PFSK-1 (cell line): ENCODE measurements around the gene RIPOR2.

Source experiments
- FOXP2 ChIP-seq: optimal IDR thresholded peaks from 2 replicates; pipeline ENCODE3; 2011; ENCODE audit warnings: borderline replicate concordance, control low read depth, inconsistent platforms; ENCODE audit not compliant: insufficient read depth; ENCODE audit errors: extremely low read length, extremely low read depth
- POLR2AphosphoS5 ChIP-seq: IDR thresholded peaks from 2 replicates; pipeline ENCODE4 v1.6.1; 2012; ENCODE audit warnings: low read depth, mild to moderate bottlenecking, control low read depth, low read length, moderate library complexity
- REST ChIP-seq, 2 experiments: IDR thresholded peaks; 2 replicates each; pipeline versions ENCODE4 v1.6.1 to v1.8.0; 2011 to 2012; ENCODE audit warnings: low read depth in 2 of 2, low read length in 2 of 2, control low read depth in 1 of 2, inconsistent platforms in 1 of 2, mild to moderate bottlenecking in 1 of 2, moderate library complexity in 1 of 2; ENCODE audit not compliant: insufficient read depth in 1 of 2
- SIN3A ChIP-seq: IDR thresholded peaks from 2 replicates; pipeline ENCODE4 v1.6.1; 2012; ENCODE audit warnings: mild to moderate bottlenecking, low read length, moderate library complexity, borderline replicate concordance; ENCODE audit not compliant: insufficient read depth
- TAF1 ChIP-seq: IDR thresholded peaks from 2 replicates; pipeline ENCODE4 v1.6.1; 2012; ENCODE audit warnings: low read length, control low read depth, borderline replicate concordance; ENCODE audit not compliant: insufficient read depth

- TF ChIP-seq TAF1 = no peak
- TF ChIP-seq POLR2AphosphoS5 = no peak
- no peak for TF ChIP-seq SIN3A
- TF ChIP-seq REST (IDR thresholded peaks at IDR 0.05; ENCODE audit: insufficient read depth in 1 of 2, low read depth in 2 of 2, low read length in 2 of 2) = no peak
- no peak for TF ChIP-seq FOXP2
These were observed 30.3 kb downstream of the RIPOR2 start for GRCh38 chr6:24905483-24905882.
